HG02840 (cell line): Measurements from ENCODE around the gene WWOX.

Source experiments
- ATAC-seq: cut with Tn5 transposase; IDR thresholded peaks from one replicate; pipeline ENCODE4 v1.9.1; 2021; ENCODE audit warnings: mild to moderate bottlenecking, moderate library complexity, moderate number of reproducible peaks; ENCODE audit not compliant: unreplicated experiment, low FRiP score

Gene WWOX

GRCh38 chr16:78619811-78620210, 520.4 kb downstream of the WWOX start:
- no peak for ATAC-seq

- ATAC-seq, result no peak
Measured at GRCh38 chr16:78620291-78620690, 520.8 kb downstream of the WWOX start.

GRCh38 chr16:78623796-78624195, 524.3 kb downstream of the WWOX start:
- no peak for ATAC-seq

GRCh38 chr16:78624366-78624765, 524.9 kb downstream of the WWOX start:
- no peak for ATAC-seq

GRCh38 chr16:78628461-78629045, 529.1 kb downstream of the WWOX start:
- no peak for ATAC-seq

GRCh38 chr16:78629173-78629572, 529.7 kb downstream of the WWOX start:
- ATAC-seq, result no peak

- no peak for ATAC-seq
Measured at GRCh38 chr16:78630102-78630501, 530.6 kb downstream of the WWOX start.

- no peak for ATAC-seq
Measured at GRCh38 chr16:78633551-78633950, 534.1 kb downstream of the WWOX start.

- ATAC-seq, result no peak
Measured at GRCh38 chr16:78635807-78636206, 536.4 kb downstream of the WWOX start.

GRCh38 chr16:78638371-78638770, 538.9 kb downstream of the WWOX start:
- no peak for ATAC-seq

- no peak for ATAC-seq
Measured at GRCh38 chr16:78639775-78640174, 540.3 kb downstream of the WWOX start.

GRCh38 chr16:78640886-78641285, 541.4 kb downstream of the WWOX start:
- no peak for ATAC-seq

GRCh38 chr16:78641433-78641832, 542.0 kb downstream of the WWOX start:
- ATAC-seq, result no peak

GRCh38 chr16:78642621-78643285, 543.3 kb downstream of the WWOX start:
- no peak for ATAC-seq

- no peak for ATAC-seq
Measured at GRCh38 chr16:78645657-78646056, 546.2 kb downstream of the WWOX start.

GRCh38 chr16:78647019-78647418, 547.6 kb downstream of the WWOX start:
- no peak for ATAC-seq

- no peak for ATAC-seq
Measured at GRCh38 chr16:78647491-78647890, 548.0 kb downstream of the WWOX start.

GRCh38 chr16:78648517-78648916, 549.1 kb downstream of the WWOX start:
- no peak for ATAC-seq

GRCh38 chr16:78650339-78651074, 551.1 kb downstream of the WWOX start:
- no peak for ATAC-seq

- no peak for ATAC-seq
Measured at GRCh38 chr16:78654929-78655328, 555.5 kb downstream of the WWOX start.

GRCh38 chr16:78655331-78656113, 556.1 kb downstream of the WWOX start:
- ATAC-seq, result no peak
